Measurements from ENCODE around the gene ZFP36L1. TPM values are rescaled to one million over a fixed set of nuclear protein-coding genes. Genes with fewer than 3 reads are reported as not detected.

Gene ZFP36L1
- total RNA-seq, 2 donors from 2014 or later: 66.6 to 276 TPM

DNA sequence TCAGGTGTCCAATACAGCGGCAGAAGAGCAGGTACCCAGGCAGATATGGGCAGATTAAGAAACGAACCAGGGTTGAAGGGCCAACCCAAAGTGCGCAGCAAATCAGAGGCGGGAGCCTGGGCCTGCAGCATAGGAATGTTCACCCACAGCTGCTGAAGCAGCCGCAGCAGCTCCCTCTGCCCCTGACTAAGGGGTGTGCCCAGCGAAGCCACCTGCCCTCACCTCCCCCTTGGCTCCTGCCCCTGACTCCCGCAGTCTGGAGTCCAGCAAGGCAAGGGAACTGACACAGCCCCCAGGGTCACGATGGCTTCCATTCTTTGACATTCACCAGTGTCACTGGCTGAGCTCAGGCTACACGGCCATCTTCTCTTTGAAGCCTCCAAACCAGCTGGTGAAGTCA is 27.3 kb upstream of the ZFP36L1 start:
- TF ChIP-seq, protein P1, sequence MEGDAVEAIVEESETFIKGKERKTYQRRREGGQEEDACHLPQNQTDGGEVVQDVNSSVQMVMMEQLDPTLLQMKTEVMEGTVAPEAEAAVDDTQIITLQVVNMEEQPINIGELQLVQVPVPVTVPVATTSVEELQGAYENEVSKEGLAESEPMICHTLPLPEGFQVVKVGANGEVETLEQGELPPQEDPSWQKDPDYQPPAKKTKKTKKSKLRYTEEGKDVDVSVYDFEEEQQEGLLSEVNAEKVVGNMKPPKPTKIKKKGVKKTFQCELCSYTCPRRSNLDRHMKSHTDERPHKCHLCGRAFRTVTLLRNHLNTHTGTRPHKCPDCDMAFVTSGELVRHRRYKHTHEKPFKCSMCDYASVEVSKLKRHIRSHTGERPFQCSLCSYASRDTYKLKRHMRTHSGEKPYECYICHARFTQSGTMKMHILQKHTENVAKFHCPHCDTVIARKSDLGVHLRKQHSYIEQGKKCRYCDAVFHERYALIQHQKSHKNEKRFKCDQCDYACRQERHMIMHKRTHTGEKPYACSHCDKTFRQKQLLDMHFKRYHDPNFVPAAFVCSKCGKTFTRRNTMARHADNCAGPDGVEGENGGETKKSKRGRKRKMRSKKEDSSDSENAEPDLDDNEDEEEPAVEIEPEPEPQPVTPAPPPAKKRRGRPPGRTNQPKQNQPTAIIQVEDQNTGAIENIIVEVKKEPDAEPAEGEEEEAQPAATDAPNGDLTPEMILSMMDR (IDR thresholded peaks at IDR 0.05): no peak
- Histone ChIP-seq H3K4me1 (peaks cover 0 to 25% of the 10 kb centered on the region in 2 donors), H3K27me3 (no peaks in the 10 kb centered on the region), H3K36me3 (no peaks in the 10 kb centered on the region), H3K9me3 (no peaks in the 10 kb centered on the region), H3K4me3 (no peak overlapping the region), H3K27ac (no peak overlapping the region)
- no peak for DNase-seq (ENCODE audit: low spot score)

DNA sequence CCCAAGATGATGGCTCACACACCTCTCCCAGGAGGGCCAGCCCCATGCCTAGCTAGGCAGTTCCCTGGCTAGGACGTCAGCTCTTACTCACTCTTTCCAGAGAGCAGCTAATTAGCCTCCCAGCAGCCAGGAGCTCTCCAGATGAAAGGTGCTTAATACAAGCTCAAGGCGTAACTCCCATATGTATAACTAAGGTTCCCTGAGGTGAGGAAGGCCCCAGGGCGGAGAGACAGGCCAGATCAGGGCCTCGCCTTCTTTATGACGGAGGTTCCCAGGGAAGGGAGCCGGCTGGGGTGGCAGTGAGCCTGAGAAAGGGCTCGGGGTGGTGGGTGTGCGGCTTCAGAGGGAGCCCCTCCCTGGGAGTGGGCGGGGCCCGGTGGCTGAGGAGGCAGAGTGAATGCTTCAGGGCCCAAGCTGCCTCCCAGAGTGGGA is 26.4 kb upstream of the ZFP36L1 start:
- H3K36me3 ChIP-seq: no peaks in the 10 kb centered on the region
- peak overlapping the region in 1 of 2 donors; percentile 28 for H3K27ac ChIP-seq
- no peaks in the 10 kb centered on the region for H3K27me3 ChIP-seq
- H3K4me3 ChIP-seq: no peak overlapping the region
- H3K9me3 ChIP-seq: no peaks in the 10 kb centered on the region
- H3K4me1 ChIP-seq: peaks cover 0 to 26% of the 10 kb centered on the region in 2 donors
- TF ChIP-seq, protein P1 (IDR thresholded peaks at IDR 0.05): no peak
- peak; percentile 63 for DNase-seq (ENCODE audit: low spot score)

DNA sequence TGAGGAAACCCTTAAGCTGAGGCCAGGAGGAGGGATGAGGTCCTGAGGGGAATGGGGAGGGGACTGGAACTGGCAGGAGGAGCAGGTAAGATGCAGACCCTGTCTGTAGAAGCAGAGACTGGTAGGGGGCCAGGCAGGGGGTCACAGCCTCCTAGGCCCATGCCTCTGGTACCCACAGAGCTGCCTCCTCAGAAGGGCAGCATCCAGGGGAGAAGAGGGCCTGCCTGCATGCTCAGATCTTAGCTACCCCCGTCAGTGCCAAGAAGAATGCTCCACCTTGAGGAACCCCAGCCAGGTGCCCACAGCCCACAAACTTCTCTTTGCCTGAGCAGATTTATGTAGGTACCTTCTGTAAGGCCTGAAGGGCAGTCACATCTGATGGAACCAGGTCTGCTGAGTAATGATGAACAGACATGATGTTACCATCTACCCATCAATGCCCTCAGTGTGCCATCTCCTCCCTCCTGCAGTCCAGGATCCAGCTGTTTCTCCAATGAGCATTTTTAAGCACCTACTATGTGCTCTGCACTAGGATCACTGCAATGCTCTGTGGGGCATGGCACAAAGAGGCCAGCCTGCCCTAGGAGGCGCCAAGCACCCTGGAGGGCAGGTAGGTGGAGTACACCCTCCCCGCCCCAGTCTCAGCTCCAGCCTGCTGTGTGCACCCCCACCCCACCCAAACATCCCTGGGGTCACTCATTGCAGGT is 24.8 kb upstream of the ZFP36L1 start:
- DNase-seq (ENCODE audit: low spot score): no peak
- Histone ChIP-seq H3K4me3 (no peak overlapping the region), H3K27me3 (no peaks in the 10 kb centered on the region), H3K36me3 (no peaks in the 10 kb centered on the region), H3K9me3 (no peaks in the 10 kb centered on the region), H3K4me1 (peaks cover 0 to 39% of the 10 kb centered on the region in 2 donors), H3K27ac (no peak overlapping the region)
- TF ChIP-seq, protein P1 (IDR thresholded peaks at IDR 0.05): no peak

DNA sequence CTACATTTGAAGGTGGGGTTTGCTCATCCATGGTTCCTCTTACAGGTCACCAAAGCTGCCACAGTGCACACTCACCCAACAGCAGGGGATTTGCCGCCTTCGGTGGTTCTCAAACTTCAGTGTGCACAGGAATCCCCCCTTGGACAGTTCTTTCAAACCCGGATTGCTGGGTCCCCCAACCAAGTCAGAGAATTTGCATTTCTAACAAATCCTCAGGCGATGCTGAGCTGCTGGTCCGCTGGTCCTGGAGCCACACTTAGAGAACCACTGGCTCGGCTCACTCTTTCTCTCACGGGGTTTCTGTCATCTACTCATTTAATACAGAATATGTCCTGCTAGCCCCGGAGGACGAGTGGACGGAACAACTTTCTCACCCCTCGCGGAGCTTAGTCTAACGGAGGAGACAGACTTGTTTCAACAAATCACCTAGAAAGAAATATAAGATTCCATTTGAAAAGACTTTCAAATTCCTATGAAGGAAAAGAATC is 24.1 kb upstream of the ZFP36L1 start:
- TF ChIP-seq, protein P1 (IDR thresholded peaks at IDR 0.05): peak in 1 of 2 donors; percentile 16
- Histone ChIP-seq H3K36me3 (no peaks in the 10 kb centered on the region), H3K27me3 (no peaks in the 10 kb centered on the region), H3K9me3 (no peaks in the 10 kb centered on the region), H3K4me3 (peak overlapping the region in 1 of 2 donors; percentile 58), H3K4me1 (peaks cover 0 to 39% of the 10 kb centered on the region in 2 donors), H3K27ac (peak overlapping the region; percentile 95 to 96)
- DNase-seq (ENCODE audit: low spot score): peak; percentile 59

DNA sequence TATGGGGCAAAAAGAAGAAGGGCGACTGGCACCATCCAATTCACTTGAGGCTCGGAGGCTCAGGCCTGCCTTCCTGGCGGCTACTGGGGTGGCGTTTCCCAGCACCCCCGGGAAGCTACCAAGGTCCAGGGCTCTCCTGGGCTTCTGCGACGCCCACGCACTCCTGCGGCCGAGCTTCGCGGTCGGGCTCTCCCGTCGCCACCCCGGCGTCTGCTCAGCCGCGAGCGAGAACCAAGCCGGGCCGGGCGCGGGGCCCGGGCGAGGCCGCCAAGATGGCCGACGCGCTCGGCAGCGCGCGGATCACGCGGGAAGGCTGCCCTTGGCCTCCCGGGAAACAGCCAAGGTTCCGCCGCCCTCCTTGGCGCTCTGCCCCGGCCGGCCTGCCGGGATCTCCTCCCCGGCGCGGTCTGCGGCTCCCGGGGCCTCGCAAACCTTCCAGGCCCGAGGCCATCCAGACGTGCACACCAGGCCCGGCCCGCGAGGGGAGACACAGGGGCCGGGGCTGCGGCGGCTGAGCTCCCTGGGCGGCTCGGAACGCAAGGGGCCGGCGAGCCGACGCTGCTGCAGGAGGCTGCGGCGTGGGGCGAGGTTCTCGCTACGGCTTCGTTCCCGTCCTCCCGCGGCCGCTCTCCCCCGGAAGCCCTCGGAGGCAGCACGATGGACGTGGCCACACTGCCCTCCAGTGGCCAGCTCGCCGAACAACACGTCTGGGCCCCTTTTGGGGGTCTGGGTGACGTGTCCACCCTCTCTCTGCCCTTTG is 23.5 kb upstream of the ZFP36L1 start:
- Histone ChIP-seq H3K27me3 (no peaks in the 10 kb centered on the region), H3K9me3 (no peaks in the 10 kb centered on the region), H3K36me3 (no peaks in the 10 kb centered on the region), H3K4me3 (peak overlapping the region; percentile 28 to 58), H3K4me1 (peaks cover 0 to 39% of the 10 kb centered on the region in 2 donors), H3K27ac (peak overlapping the region; percentile 95 to 96)
- peak; percentile 86 for DNase-seq (ENCODE audit: low spot score)
- TF ChIP-seq, protein P1 (IDR thresholded peaks at IDR 0.05): peak; percentile 97 to 99
